NK-92 treated with Interleukin-12 subunit alpha and Interleukin-12 subunit beta, amount 100 ng/mL, for 24 hours (cell line): Measurements from ENCODE around the gene IBA57.
A peak's percentile ranks its signal among the peaks of the same experiment; 100 is the strongest.

Source experiments
- DNase-seq: peaks from one replicate; lab custom pipeline; 2025; lab: John Stamatoyannopoulos, UW

The IBA57 gene

DNA sequence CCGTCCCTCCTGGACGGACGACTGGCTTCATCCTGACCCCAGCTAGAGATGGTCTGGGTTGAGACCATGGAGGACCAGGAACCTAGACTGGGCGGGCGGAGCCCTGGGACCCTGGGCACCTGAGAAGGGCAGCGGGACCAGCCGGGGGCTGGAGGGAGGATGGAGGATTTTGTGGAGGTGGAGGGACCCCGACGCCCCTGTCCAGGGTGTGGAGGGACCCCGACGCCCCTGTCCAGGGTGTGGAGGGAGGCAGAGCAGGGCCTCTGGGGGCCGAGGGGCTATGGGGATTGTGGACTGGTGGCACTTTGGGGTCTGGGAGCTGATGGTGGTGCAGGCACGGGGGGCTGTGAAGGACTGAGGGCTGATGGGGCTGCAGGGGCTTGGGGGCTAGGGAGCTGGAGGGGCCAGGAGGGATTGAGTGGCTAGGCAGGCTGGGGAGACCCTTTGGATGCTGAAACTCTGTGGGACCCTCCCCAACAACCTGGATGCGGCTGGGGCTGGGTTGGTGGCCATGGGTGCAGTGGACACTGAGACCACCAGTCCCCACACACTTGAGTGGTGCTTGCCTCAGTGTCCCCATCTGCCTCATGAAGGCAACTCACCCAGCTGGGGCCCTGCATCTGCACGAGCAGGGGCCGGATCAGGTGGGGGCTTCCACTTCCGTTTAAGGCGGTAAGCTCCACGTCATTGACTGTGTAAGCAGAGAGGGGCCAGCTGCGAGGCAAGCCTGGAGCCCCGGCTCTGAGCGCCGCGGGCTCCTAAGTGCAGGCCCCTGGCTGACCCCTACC is 8.5 kb upstream of the IBA57 start:
- no peak for DNase-seq

DNA sequence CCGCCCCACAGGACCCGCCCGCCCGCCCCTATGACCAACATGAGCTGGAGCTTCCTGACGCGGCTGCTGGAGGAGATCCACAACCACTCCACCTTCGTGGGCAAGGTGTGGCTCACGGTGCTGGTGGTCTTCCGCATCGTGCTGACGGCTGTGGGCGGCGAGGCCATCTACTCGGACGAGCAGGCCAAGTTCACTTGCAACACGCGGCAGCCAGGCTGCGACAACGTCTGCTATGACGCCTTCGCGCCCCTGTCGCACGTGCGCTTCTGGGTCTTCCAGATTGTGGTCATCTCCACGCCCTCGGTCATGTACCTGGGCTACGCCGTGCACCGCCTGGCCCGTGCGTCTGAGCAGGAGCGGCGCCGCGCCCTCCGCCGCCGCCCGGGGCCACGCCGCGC is 7.9 kb upstream of the IBA57 start:
- no peak for DNase-seq

DNA sequence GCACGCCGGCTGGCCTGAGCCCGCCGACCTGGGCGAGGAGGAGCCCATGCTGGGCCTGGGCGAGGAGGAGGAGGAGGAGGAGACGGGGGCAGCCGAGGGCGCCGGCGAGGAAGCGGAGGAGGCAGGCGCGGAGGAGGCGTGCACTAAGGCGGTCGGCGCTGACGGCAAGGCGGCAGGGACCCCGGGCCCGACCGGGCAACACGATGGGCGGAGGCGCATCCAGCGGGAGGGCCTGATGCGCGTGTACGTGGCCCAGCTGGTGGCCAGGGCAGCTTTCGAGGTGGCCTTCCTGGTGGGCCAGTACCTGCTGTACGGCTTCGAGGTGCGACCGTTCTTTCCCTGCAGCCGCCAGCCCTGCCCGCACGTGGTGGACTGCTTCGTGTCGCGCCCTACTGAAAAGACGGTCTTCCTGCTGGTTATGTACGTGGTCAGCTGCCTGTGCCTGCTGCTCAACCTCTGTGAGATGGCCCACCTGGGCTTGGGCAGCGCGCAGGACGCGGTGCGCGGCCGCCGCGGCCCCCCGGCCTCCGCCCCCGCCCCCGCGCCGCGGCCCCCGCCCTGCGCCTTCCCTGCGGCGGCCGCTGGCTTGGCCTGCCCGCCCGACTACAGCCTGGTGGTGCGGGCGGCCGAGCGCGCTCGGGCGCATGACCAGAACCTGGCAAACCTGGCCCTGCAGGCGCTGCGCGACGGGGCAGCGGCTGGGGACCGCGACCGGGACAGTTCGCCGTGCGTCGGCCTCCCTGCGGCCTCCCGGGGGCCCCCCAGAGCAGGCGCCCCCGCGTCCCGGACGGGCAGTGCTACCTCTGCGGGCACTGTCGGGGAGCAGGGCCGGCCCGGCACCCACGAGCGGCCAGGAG is 7.2 kb upstream of the IBA57 start:
- DNase-seq: no peak

DNA sequence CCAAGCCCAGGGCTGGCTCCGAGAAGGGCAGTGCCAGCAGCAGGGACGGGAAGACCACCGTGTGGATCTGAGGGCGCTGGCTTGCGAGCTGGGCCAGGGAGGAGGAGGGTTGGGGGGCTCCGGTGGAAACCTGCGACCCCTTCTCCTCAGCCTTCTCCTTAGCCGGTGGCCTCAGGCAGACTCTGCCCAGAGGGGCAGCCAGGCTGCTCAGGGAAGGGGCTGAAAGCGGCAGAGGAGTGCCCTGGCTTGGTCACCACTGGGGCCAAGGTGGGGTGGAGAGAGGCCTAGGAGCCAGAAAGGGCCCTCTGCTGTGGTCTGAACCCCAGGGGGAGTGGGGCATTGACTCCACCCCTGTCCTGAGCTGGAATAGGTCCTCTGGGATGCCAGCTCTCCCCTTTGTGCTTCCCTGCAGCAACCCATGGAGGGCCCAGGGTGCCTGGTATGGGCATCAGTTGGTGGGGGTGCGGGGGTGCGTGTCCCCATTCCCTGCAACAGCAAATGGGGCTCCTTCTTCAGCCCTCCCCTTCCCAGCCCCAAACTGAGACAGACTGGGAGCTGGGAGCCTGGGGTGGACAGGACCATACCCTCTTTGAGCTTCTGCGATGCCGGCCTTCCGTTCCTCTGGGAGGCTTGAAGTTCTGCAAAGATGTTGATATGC is 6.5 kb upstream of the IBA57 start:
- DNase-seq: no peak

DNA sequence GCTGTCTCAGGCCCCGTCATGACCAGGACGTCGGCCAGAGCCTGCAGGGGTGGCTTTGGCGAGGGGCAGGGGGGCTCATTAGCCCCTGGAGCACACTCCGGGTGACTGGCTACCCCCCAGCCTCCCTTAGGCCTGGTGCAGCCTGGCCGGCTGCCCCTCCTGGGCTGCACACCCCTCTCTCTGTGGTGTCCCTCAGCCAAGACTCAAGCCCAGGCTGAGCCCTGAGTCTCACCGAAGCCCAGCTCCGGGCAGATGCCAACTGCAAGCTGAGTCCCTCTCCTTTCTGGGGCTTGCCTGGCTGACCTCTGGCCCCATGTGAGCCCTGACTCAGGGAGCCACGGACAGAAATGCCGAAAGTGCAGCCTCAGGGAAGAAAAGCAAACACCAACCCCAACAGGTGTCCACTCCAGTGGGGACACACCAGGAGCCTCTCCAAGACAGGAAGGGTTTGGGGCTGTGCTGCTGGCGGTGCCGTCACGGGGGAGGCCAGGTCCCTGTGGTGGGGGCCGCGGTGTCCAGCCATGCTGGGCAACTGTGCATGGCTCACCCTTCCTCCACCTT is 5.3 kb upstream of the IBA57 start:
- no peak for DNase-seq

DNA sequence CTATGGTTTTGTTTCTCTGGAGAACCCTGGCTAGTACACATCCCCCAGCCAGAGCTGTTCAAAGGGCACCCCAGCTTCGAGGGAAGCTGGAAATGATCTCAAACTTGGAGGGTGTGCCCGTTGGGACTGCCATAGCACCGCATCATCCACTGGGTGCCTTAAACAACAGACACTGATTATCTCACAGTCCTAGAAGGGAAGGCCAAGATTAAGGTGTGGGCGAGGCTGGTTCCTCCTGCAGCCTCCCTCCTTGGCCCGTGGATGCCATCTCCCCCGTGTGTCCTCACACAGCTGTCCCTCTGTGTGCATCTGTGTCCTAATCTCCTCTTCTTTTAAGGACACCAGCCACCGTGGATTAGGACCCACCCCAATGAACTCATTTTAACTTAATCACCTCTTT is 4.2 kb upstream of the IBA57 start:
- DNase-seq: no peak

DNA sequence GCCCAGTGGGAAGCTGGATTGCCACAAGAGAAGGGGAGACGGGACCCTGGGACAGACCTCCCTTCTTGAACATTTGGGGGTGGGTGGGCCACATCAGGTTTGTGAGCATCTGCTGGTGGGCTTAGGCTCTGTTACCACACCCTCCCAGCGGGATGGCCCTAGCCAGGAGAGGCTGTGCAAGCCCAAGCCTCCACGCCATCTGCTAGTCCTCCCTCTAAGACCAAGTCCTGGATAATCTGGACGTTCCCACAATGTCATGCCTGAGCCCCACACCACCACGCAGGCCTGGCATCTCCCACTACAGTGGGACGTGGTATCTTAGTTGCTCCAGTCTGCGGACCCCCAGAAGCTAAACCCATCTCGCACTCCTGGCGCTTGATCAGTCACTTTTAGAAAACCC is 3.7 kb upstream of the IBA57 start:
- no peak for DNase-seq

DNA sequence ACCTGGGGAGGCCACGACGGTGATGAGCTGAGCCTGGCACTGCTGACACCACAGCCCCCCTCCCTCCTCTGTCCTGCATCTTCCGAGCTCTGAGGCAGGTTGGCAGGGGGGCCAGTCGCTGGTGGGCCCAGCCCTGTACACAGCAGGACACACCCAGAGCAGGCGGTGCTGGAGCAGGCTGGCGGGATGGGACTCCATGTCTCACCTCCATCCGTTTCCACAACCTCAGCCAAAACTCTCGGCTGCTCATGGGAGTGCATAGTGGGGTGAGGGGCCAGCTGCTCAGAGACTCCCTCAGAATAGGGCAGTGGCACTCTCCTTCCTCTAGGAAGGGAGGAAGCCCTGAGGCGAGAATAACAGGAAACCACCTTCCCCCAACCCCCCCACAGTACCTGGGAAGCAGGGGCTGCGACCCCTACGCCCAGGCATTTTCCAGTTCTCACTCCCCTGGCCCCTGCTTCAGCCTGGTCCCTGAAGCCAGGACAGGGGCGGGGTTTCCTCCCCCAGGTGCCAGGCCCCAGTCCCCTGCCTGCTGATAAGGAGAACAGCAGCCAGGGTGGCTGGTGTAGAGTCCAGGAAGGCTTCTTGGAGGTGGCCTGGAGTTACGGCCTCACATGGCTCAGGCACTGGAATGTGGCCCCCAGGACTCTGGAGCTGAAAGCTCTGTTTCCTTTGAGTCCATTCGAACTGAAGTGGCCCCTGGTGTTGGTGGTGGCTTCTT is 3.2 kb upstream of the IBA57 start:
- DNase-seq: no peak

DNA sequence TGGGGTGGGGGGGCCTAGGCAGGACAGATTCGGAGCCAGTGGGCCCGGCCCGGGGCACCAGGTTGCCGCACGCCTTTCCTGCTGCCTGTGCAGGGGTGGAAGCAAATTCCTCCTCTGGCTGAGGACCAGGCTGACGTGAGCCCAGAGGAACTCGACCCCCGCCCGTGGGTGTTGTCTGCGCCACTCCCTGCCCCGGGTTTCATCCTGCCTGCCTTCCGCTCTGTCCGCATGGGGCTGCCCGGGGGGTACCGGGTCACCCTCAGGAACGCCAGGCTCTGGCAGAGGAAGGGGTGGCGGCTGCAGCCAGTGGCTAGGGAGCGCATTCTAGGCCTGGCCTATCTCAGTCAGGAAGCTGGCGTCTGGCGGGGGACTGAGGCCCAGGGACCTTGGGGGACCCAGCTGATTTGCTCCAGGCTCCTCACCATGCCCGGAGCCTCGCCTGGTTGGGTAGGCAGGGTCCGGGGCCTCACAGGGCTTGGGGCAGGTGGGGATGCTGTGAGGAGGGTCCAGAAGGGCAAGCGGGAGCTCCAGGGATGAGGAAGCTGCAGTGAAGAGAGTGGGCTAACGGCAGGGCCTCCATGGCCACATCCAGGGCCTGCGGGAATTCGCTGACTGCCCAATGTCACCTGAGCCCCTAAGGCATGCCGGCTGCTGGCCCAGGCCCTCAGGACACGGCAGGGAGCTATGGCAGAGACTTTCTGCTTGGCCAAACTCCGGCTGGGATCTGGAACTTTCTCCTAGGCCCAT is 2.4 kb upstream of the IBA57 start:
- no peak for DNase-seq

DNA sequence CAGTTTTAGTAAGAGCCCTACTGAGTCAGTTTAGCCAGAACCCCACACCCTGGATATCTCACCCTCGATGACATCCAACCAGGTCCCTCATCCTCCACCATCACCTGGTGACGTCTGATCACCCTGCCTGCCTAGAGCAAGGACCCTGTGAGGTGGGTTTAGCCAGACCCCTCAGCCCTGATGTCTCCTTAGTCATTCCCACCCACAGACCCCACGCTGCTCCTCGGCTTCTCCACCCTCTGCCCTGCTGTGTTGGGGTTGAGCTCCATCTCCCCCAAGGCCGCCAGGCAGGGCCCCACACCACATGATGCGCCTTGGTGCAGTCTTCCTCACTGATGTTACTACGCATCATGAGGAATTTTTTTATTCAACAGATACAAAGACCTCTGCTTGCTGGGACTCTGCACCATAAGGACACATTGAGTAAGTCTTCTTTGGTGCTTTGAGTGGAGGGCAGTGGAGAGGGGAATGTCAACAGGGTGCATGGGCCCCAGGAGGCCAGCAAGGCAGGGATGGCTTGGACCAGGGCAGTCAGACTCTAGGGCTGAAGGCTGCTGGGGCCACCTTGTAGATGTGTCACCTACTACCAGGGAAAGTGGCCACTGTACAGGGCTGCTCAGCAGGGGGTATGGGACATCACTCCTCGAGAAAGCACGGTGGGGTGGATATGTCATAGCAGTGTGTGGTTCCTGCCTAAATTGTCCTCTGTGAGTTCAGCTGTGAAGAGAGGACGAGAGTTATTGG is 1.7 kb upstream of the IBA57 start:
- DNase-seq: no peak

DNA sequence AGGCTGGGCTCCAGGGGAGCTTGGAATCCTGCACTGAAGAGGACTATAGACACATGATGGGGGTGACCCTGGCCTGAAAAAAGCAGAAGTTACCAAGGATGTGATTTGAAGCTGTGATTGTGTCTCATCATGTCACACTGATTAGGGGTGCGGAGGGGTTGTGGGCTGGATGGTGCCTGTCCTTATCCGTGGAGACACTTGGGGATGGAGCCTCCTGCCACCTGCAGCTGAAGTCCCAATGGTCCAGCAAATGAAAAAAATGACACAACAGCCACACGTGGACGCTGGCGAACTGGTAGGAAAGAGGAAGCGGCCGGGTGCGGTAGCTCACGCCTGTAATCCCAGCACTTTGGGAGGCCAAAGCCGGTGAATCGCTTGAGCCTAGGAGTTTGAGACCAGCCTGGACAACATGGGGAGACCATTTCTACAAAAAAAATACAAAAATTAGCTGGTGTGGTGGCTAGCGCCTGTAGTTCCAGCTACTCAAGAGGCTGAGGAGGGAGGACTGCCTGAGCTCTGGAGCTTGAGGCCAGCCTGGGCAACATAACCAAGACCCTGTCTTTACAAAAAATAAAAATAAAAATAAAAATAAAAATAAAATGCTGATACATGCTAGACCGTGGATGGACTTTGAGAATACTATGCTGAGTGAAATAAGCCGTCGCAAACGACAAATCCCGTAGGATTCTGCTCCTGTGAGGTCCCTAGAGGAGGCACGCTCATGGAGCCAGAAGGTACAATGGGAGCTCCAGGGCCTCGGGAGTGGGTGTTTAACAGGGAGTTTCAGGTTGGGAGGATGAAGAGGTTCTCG is 838 bp upstream of the IBA57 start:
- no peak for DNase-seq

DNA sequence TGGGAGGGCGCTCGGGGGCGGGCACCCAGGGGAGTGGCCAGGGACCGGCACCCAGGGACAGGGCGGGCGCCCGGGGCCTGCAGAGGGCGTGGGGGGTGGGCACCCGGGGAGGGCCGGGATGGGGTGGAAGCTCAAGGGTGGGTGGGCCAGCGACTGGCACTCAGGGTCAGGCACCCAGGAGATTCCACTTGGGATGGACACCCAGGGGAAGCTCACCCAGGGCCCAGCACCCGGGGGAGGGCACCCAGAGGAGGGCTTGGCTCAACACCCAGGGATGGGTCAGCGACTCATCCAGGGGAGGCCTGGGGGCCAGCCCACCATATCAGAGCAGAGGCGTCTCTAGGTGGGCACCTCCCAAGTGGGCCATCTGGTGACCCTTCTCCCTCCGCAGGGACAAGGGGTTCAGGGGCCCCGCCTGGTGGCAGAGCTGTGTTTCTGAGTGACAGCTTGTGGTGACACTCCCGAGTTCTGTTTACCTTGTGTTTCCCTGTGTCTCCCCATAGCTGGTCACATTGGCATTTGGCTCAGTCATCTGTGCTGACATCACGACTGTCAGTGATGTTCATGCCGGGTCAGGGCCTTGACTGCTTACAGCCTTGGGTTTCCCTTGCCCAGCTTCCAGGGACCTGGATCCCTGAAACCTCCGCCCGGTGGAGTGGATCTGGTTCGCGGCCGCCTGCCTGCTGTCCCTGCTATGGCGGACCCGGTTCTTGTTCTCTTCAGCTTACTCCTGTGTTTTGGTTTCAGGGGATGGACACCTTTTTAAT is 749 bp downstream of the IBA57 start:
- peak; percentile 66 for DNase-seq

DNA sequence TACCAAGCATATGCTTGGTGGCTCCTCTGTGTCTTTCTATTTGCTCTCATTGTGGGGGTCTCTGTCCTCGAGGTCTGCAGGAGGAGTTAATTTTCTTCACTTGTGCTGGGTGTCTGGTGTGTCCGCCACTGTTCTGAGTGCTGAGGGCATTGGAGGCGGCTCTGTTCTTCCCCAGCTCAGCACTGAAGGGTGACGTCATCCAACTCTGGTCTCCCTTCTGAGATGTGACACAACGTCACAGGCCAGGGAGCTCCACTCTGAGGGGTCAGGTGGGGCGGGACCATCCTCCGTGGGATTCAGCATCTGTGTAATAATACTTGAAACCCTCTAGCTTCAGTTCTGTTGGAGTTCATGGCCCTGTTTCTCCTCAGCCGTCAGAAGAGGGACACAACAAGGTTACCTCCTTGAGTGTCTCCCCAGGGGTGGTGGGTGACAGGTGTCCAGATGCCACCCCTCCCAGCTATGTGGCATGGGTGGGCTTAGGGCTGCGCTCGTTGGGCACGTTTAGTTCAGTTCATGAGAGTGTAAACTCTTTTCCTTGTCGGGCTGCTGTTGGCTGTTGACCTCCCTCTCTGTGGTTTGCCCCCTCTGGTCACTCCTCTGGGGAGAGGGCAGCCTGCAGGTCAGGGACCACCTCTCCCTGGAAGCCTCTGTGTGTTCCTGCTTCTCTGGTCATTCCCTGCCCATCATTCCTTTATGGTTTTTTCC is 3.1 kb downstream of the IBA57 start:
- no peak for DNase-seq

DNA sequence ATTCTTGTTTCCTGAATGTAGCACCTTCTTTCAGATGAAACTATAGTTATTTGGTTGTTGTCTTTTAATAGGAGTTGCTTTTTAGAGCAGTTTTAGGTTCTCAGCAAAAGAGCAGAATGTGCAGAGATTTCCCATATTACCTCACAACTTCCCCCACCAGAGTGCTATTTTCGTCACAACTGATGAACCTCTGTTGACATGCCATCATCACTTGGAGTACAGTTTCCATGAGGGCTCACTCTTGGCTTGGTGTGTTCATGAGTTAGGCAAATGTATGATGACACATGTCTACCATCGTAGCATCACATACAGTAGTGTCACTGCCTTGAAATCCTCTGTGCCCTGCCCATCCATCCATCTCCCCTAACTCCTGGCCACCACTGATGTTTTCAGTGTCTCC is 3.7 kb downstream of the IBA57 start:
- no peak for DNase-seq

DNA sequence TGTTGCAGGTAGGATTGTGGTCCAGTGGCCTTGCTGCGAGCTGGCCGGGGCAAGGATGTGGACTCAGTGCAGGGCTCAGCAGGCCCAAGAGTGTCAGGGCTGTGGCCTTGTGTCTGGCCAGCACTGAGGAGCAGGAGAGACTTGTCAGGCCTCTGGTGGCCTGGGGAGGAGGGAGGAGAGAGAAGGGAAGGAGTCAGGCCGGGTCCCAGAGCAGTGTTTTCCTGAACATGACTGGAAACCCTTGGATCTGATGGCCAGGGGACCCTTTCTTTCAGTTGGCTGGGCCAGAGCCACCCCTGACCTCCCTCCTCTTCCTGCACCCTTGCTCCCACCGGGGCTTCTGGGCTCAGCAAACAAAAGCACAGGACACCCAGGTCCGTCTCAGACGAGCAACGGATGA is 5.1 kb downstream of the IBA57 start:
- no peak for DNase-seq

DNA sequence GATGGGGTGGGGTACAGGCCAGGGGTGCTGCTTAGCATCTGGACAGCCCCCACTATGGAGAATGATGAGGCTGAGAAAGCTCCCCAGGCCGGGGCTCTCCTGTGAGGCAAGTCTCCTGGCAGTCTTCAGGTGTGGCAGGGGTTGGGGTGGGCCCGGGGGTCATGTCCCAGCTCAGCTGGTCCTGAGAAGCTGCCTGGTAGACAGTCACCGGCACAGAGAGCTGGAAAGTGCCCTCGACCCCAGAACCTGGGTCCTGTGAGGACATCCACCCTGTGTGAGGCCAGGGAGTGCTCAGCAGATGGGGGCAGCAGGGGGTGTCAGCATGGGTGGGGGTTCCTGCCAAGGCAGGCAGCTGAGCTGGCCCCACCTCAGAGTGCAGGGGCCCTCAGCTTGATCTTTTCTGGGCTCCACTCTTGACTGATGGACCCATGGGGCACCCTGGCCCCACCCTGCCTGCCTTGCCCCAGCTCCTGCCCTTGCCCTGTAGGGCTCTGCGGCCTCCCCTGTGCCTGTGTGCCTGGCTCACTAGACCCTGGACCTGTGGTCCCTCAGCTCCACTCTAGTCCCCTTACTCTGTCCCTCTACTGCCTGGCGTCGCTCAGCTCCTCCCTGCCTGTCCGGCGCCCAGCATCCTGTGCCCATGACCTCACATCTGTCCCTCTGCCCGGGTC is 5.8 kb downstream of the IBA57 start:
- no peak for DNase-seq
